Measurements from ENCODE around the gene NEDD4L. TPM values are rescaled to one million over a fixed set of nuclear protein-coding genes. Genes with fewer than 3 reads are reported as not detected.

Gene NEDD4L
- total and polyA plus RNA-seq, 4 donors: 10.2 to 20.3 (median 13.2) TPM

DNA sequence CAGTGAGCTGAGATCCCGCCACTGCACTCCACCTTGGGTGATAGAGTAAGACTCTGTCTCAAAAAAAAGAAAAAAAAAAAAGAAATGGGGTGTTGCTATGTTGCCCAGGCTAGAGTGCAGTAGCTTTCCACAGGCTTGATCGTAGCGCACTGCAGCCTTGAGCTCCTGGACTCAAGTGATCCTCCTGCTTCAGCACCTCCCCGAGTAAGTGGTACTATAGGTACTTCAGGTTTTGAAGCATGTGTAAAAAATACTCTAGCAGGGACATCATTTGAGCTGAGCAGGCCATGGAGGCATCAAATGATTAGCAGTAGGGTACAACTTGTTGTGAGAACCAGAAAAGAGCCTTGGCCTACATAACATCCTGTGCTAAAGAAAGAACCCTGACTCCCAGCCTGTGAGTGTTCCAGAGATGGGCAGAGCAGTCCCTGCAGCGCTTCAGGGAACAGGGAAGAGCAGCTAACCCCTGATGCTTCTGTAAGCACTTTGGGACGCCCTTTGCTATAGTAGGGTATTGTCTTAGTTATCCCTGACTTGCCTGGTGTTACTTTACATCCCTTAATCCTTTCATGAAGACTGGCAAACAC is 119.1 kb downstream of the NEDD4L start:
- no peak overlapping the region for H3K9ac ChIP-seq (ENCODE audit: low read depth in 1 of 2, low read length in 2 of 2)
- no peaks in the 10 kb centered on the region for H3K36me3 ChIP-seq (ENCODE audit: control insufficient read depth in 4 of 4, insufficient read depth in 3 of 4, low read depth in 1 of 4, low read length in 3 of 4)
- no peak overlapping the region for H3K27ac ChIP-seq (ENCODE audit: low read depth in 1 of 2, low read length in 2 of 2)
- H3K9me3 ChIP-seq (ENCODE audit: control insufficient read depth in 4 of 4, low read length in 3 of 4): no peaks in the 10 kb centered on the region
- TF ChIP-seq JUND (IDR thresholded peaks at IDR 0.05) (no peak), RXRA (IDR thresholded peaks at IDR 0.05) (no peak), NR2F2 (IDR thresholded peaks at IDR 0.05) (no peak), YY1 (IDR thresholded peaks at IDR 0.05) (no peak), FOXA1 (IDR thresholded peaks at IDR 0.05) (no peak), HNF4G (IDR thresholded peaks at IDR 0.05) (no peak), GABPA (IDR thresholded peaks at IDR 0.05 in 1 of 2, conservative IDR thresholded peaks at IDR 0.05 in 1 of 2) (no peak), FOXA2 (IDR thresholded peaks at IDR 0.05) (no peak), SP1 (IDR thresholded peaks at IDR 0.05) (no peak), HNF4A (conservative IDR thresholded peaks at IDR 0.05) (no peak), EGR1 (IDR thresholded peaks at IDR 0.05; ENCODE audit: low read depth in 2 of 2) (no peak), RAD21 (IDR thresholded peaks at IDR 0.05) (no peak)
- TF ChIP-seq, protein P1, sequence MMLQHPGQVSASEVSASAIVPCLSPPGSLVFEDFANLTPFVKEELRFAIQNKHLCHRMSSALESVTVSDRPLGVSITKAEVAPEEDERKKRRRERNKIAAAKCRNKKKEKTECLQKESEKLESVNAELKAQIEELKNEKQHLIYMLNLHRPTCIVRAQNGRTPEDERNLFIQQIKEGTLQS (IDR thresholded peaks at IDR 0.05): no peak
- TF ChIP-seq, protein P2, sequence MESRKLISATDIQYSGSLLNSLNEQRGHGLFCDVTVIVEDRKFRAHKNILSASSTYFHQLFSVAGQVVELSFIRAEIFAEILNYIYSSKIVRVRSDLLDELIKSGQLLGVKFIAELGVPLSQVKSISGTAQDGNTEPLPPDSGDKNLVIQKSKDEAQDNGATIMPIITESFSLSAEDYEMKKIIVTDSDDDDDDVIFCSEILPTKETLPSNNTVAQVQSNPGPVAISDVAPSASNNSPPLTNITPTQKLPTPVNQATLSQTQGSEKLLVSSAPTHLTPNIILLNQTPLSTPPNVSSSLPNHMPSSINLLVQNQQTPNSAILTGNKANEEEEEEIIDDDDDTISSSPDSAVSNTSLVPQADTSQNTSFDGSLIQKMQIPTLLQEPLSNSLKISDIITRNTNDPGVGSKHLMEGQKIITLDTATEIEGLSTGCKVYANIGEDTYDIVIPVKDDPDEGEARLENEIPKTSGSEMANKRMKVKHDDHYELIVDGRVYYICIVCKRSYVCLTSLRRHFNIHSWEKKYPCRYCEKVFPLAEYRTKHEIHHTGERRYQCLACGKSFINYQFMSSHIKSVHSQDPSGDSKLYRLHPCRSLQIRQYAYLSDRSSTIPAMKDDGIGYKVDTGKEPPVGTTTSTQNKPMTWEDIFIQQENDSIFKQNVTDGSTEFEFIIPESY (IDR thresholded peaks at IDR 0.05): no peak
- TF ChIP-seq, protein P3, sequence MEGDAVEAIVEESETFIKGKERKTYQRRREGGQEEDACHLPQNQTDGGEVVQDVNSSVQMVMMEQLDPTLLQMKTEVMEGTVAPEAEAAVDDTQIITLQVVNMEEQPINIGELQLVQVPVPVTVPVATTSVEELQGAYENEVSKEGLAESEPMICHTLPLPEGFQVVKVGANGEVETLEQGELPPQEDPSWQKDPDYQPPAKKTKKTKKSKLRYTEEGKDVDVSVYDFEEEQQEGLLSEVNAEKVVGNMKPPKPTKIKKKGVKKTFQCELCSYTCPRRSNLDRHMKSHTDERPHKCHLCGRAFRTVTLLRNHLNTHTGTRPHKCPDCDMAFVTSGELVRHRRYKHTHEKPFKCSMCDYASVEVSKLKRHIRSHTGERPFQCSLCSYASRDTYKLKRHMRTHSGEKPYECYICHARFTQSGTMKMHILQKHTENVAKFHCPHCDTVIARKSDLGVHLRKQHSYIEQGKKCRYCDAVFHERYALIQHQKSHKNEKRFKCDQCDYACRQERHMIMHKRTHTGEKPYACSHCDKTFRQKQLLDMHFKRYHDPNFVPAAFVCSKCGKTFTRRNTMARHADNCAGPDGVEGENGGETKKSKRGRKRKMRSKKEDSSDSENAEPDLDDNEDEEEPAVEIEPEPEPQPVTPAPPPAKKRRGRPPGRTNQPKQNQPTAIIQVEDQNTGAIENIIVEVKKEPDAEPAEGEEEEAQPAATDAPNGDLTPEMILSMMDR (IDR thresholded peaks at IDR 0.05; ENCODE audit: low read depth, low read length, missing input control): no peak
- TF ChIP-seq, protein P4, sequence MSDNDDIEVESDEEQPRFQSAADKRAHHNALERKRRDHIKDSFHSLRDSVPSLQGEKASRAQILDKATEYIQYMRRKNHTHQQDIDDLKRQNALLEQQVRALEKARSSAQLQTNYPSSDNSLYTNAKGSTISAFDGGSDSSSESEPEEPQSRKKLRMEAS (IDR thresholded peaks at IDR 0.05): no peak
- WGBS: 97% methylated on average over 6 of the region's 6 CpGs
- DNase-seq (ENCODE audit: low spot score): no peak
- H3K4me1 ChIP-seq (ENCODE audit: control insufficient read depth in 4 of 4, insufficient read depth in 4 of 4, low read length in 3 of 4): peaks cover 0 to 4% (median 0%) of the 10 kb centered on the region in 4 donors
- H3K4me3 ChIP-seq (ENCODE audit: low read depth in 1 of 3, low read length in 3 of 3): no peak overlapping the region
- no peaks in the 10 kb centered on the region for H3K27me3 ChIP-seq (ENCODE audit: control insufficient read depth in 4 of 4, insufficient read depth in 4 of 4, low read length in 3 of 4)

DNA sequence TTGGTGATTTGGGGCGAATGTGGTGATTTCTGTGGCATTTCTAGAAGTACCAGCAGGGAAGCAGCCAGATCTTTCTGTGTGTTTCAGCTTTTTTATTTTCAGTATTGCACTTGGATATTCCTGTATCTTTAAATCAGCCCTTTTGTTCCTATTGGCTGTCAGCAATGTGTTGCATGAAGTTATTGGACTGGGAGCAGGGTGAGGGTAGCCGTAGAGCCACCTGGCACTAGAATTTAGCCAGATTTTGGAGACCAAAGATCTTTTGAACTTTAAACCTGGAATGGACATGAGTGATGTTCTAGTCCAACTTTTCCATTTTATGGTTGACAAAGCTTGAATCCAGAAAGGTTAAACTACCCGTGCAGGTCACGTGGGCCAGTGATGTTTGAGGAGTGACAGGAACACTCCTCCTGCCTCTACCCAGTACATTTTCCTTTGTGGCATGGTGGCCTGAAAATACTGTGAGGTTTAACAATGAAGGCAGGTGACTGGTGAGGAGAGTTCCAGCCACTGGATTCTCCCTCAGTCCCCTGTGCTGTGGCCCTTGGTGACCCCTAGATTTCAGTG is 122.3 kb downstream of the NEDD4L start:
- Histone ChIP-seq H3K4me1 (ENCODE audit: control insufficient read depth in 4 of 4, insufficient read depth in 4 of 4, low read length in 3 of 4) (peaks cover 0 to 4% (median 0%) of the 10 kb centered on the region in 4 donors), H3K9ac (ENCODE audit: low read depth in 1 of 2, low read length in 2 of 2) (no peak overlapping the region), H3K4me3 (ENCODE audit: low read depth in 1 of 3, low read length in 3 of 3) (no peak overlapping the region), H3K9me3 (ENCODE audit: control insufficient read depth in 4 of 4, low read length in 3 of 4) (no peaks in the 10 kb centered on the region), H3K27me3 (ENCODE audit: control insufficient read depth in 4 of 4, insufficient read depth in 4 of 4, low read length in 3 of 4) (no peaks in the 10 kb centered on the region), H3K27ac (ENCODE audit: low read depth in 1 of 2, low read length in 2 of 2) (no peak overlapping the region), H3K36me3 (ENCODE audit: control insufficient read depth in 4 of 4, insufficient read depth in 3 of 4, low read depth in 1 of 4, low read length in 3 of 4) (no peaks in the 10 kb centered on the region)
- DNase-seq (ENCODE audit: low spot score): no peak
- WGBS: 57% methylated on average over 4 of the region's 4 CpGs
- TF ChIP-seq HNF4G (IDR thresholded peaks at IDR 0.05) (no peak), RXRA (IDR thresholded peaks at IDR 0.05) (peak in 1 of 2 donors; percentile 9), HNF4A (conservative IDR thresholded peaks at IDR 0.05) (peak; percentile 14 to 44)

Data from liver (tissue), 9 donors.